Caki2 (cell line): ENCODE results near the gene CDC14A. TPM values are rescaled to one million over a fixed set of nuclear protein-coding genes. Genes with fewer than 3 reads are reported as not detected.
A peak's percentile ranks its signal among the peaks of the same experiment; 100 is the strongest.

Source experiments
- DNase-seq: peaks from one replicate; pipeline ENCODE4 v3.0.0-alpha.2; 2015; ENCODE audit warnings: low read depth
- in situ Hi-C: cut with HindIII; loops from 2 replicates; pipeline ENCODE4 v1.10.0; 2016; ENCODE audit warnings: low sequenced_read_pairs, low pct_unique_long_range_greater_than_20kb, mixed read lengths
- total RNA-seq: library from RNA; depleted of rRNA; stranded (reverse); fragments of >200 nt; shearing (Covaris generic); gene quantifications from 2 replicates; pipeline ENCODE4 v1.2.3, GENCODE V29; 2014; ENCODE audit warnings: low replicate concordance; rRNA removed

CDC14A gene, protein sequence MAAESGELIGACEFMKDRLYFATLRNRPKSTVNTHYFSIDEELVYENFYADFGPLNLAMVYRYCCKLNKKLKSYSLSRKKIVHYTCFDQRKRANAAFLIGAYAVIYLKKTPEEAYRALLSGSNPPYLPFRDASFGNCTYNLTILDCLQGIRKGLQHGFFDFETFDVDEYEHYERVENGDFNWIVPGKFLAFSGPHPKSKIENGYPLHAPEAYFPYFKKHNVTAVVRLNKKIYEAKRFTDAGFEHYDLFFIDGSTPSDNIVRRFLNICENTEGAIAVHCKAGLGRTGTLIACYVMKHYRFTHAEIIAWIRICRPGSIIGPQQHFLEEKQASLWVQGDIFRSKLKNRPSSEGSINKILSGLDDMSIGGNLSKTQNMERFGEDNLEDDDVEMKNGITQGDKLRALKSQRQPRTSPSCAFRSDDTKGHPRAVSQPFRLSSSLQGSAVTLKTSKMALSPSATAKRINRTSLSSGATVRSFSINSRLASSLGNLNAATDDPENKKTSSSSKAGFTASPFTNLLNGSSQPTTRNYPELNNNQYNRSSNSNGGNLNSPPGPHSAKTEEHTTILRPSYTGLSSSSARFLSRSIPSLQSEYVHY
- 5.1 and 6.5 TPM in 2 replicates for total RNA-seq

GRCh38 chr1:100352267-100353070 lies at the start of gene CDC14A:
Gene CDC14A (plus strand): TSS chr1:100352506. CDS start chr1:100352955, 449 bp downstream.
- DNase-seq, result peak; percentile 92
- in situ Hi-C loops, result no loop called here

DNA sequence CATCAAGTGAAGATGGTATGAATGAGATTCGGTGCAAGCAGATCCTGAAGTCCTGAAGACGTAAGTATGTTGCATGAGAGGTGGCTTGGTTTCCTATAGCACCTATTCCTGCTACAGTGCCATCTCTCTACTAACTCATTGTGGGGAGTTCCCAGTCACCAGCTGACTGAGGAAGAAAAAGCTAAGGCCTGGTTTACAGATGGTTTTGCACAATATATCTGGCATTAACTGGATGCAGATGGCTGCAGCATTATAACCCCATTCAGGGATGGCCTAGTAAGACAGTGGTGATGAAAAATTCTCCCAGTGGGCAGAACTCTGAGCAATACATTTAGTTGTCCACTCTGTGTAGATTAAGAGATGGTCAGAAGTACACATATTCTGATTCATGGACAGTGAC lies 49.6 kb upstream of the CDC14A start:
- in situ Hi-C loops, result no loop called here
- DNase-seq, result no peak

DNA sequence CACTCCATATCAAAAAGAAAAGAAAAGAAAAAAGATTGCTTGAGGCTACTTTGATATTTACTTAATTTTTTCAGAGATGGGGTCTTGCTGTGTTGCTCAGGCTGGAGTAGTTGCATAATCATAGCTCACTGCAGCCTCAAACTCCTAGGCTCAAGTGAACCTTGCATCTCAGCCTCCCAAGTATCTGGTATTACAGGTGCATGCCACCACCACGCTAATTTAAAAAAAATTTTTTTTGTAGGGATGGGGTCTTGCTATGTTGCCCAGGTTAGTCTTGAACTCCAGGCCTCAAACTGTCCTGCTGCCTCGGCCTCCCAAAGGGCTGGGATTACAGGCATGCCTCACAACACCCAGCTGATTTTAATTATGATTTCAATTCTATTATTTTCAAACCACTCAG lies 48.1 kb upstream of the CDC14A start:
- in situ Hi-C loops, result no loop called here
- DNase-seq, result no peak

DNA sequence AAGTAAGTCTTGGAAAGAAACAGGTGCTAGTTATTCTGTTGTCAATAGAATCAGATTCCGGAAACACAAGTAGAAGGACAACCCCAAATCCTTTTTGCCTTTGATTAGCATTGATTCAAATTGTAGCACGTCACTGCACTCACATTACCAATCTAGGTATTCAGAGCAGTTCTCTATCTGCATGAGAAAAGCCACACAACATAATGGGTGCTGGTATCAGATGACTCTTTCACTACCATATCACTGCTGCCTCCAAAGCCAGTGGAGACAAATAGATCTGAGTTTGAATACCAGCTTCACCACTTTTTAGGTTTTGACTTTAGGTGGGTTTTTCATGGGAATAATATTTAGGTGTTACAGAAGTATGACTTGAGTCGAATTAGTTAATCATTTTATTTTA lies 47.4 kb upstream of the CDC14A start:
- no peak for DNase-seq
- in situ Hi-C loops, result no loop called here

- no peak for DNase-seq
- in situ Hi-C loops, result no loop called here
Measured at GRCh38 chr1:100305954-100306353, 46.4 kb upstream of the CDC14A start.

DNA sequence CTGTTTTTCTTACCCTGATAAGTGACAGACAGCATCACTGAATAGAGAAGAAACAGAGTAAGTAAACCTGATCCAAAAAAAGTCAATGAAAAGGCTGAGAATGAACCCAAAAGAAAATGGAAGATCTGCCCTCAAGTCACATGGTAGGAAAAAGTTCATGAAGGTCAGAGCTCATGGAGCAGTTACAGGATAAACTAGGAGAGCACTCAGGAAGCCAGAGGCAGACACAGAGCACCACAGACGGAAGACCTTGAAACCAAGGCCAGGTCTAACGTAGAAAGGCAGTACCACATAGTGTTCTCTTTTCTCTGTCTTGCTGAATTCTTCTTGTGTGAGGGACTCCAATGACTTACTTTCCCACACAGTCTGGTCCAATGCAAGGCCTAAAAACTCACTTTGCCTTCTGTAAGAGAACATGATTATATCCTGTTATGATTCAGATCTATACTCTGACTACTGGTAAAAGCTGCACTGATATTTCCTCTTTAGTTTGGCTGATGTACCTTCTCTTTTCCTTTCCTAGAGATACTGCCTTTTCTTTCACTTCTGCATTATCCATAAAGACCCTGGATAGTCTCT lies 45.5 kb upstream of the CDC14A start:
- in situ Hi-C loops, result no loop called here
- no peak for DNase-seq

GRCh38 chr1:100308777-100309176 lies 43.5 kb upstream of the CDC14A start:
- DNase-seq, result no peak
- in situ Hi-C loops, result no loop called here

- in situ Hi-C loops, result no loop called here
Measured at GRCh38 chr1:100309863-100310262, 42.4 kb upstream of the CDC14A start.

DNA sequence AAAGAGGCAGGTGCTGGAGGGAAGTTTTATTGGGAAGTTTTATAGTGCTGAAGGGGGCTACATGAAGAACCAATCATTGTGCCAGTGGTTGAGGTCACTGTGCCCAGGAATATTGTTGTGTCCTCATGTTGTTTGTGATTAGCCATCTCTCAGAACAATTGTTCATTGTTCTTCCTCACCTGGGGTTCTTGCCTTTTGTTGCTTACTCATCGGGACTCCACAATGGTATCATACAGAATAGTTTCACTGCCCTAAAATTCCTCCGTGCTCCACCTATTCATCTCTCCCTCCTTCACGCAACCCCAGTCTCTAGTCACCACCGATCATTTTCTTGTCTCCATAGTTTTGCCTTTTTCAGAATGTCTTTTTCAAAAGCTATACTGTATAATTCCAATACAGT lies 38.9 kb upstream of the CDC14A start:
- in situ Hi-C loops, result no loop called here
- DNase-seq, result no peak

More at GRCh38 chr1:100309863-100310262, 42.4 kb upstream of the CDC14A start:
- DNase-seq, result no peak

GRCh38 chr1:100316622-100317021 lies 35.7 kb upstream of the CDC14A start:
- in situ Hi-C loops, result no loop called here
- no peak for DNase-seq

- in situ Hi-C loops, result no loop called here
- DNase-seq, result no peak
Measured at GRCh38 chr1:100320311-100321099, 31.8 kb upstream of the CDC14A start.

GRCh38 chr1:100321100-100321493 lies 31.2 kb upstream of the CDC14A start:
- DNase-seq, result no peak
- in situ Hi-C loops, result no loop called here

DNA sequence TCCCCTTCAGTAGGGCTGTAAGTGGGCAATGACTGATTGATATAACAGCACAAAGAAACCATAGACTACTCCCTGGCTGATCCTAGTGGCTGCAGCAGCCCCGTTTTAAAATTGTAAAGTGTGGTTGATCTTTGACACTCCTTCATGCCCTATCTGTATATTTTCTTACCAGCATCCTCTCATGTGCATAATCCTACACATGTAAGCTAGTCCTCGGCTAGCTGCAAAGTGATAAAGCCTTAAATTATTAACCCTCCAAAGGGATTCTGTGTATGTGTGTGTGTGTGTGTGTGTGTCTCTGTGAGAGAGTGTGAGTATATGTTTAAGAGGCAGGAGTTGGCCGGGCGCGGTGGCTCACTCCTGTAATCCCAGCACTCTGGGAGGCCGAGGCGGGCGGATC lies 30.8 kb upstream of the CDC14A start:
- in situ Hi-C loops, result no loop called here
- no peak for DNase-seq

DNA sequence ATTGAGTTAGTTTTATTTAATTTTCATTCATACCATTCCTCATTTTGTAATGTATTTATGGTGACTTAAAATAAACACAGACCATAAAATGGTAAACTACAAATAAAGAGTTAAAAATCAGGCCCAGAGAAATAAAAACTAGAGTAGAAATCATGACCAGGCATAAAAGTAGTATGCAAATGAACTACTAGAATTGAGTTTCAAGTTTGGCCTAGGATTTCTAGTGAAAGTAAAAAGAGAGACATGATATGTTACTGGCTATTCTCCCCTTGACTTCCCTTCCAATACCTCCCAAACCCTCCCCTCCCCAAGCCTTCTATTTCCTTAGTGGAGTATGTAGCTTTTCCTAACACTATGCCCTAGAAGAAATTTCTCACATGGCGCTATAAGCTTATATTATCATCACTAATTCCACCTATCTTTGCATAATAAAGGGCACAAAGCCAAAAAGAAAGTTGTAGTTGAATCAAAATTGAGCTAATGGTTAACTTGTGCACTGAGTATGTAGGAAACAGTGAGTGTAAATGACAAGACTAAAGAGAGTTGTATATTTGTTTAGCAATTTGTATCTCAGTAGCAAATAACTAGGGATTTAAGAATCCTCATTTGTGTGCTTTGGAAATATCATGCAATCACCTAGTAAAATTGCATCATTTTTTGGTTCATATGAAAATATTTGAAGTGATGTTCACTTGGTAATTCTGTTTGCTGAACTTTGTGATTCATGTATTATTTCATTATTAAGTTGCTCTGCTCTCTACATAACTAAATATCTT lies 29.7 kb upstream of the CDC14A start:
- peak; percentile 31 for DNase-seq
- in situ Hi-C loops, result no loop called here

DNA sequence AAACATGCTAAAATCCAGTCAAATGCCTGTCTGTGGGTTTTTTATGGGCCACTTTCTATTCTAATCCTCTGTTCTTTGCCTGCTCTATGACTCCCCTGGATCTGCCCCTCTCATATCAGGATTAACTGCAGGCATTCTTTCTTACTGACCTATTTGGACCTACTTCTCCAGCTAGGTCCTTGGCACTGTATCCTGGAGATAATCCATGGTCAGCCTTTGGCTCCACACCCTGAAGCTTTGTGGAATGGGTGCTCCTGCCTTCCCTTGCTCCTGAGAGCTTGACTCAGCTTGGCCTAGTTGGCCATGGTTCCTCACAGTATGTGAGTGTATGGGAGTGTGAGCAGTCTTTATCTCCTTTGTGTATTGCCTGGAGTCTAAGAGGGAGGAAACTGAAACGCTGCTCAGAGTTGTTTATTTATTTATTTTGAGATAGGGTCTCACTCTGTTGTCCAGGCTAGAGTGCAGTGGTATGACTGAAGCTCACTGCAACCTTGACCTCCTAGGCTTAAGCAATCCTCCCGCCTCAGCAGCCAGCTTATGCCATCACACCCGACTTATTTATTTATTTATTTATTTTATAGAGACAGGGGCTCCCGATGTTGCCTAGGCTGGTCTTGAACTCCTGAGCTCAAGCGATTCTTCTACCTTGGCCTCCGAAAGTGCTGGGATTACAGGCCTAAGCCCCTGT lies 28.7 kb upstream of the CDC14A start:
- in situ Hi-C loops, result no loop called here
- no peak for DNase-seq

DNA sequence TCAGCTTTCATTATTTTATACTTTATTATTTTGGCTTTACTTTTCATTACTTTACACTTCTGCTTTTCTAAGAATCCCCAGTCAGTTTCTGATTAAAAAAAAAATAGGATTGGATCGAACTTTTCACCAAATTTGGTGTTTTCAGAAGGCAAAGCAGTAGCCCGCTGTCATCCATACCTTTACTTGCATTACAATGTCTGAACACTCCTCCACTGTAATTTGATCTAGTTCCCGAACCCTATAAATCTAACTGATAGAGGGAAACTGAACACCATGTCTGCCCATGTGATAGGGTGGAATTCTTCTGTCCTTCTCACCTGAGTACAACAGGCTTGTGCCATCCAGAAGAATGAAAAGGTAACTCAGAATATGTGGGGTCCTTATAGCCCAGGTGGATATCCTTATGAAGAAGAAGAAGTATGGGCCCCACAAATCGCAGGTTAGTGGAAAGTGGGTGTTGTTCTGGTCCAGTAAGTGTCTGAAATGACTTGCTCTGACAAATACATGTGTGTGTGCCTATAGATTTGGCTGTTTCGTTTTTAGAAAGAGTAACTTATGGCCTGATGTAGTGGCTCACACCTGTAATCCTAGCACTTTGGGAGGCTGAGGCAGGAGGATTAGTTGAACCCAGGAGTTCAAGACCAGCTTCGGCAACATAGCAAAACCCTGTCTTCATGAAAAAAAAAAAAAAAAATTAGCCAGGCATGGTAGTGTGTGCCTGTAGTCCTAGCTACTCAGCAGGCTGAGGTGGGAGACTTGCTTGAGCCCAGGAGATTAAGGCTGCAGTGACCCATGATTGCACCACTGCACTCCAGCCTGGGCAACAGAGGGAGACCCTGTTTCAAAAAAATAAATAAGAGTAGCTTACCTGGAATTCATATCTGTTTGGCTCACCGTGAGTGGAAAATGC lies 26.6 kb upstream of the CDC14A start:
- in situ Hi-C loops, result no loop called here
- DNase-seq, result no peak
